Prostate gland (tissue), 2 donors: Measurements from ENCODE around the gene PWWP2B.

Experiments
- POLR2A ChIP-seq: fragments of 450-650 bp; IDR thresholded peaks from one replicate; pipeline ENCODE4 v1.6.1; 2016; ENCODE audit warnings: antibody characterized with exemption, mild to moderate bottlenecking
- POLR2AphosphoS5 ChIP-seq: sonication (generic); formaldehyde crosslinking; IDR thresholded peaks from one replicate; pipeline ENCODE4 v1.6.1; 2017; ENCODE audit warnings: antibody characterized with exemption
- TF ChIP-seq, protein P1 (sequence below), 4 experiments: fragments of 200-600 bp in 2 of 4; fragments of 450-650 bp in 2 of 4; sonication (generic) in 2 of 4; IDR thresholded peaks; 1 replicate in 3 of 4; 2 replicates in 1 of 4; pipeline ENCODE4 v1.5.1; 2016 to 2019; ENCODE audit warnings: antibody characterized with exemption in 4 of 4, mild to moderate bottlenecking in 2 of 4, moderate library complexity in 2 of 4

DNA sequence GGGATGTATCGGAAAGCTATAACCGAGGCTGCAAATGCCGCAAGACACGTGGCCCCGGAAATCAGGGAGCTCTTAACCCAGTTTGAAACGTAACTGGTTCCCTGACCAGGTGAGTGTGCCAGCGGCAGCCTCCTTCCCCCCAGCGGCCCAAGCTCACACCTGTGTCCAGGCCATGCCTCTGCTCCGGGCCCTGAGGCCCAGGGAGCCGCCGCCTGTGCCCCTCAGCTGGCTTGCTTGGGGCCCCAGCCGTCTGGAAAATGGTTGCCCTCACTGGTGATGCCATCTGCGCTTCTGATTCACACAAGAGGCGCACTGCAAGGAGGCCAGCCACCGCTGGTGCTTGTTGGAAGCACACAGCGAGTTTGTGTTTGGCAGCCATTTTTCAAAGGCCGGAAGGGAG, 9.2 kb downstream of the PWWP2B start:
- TF ChIP-seq, protein P1, sequence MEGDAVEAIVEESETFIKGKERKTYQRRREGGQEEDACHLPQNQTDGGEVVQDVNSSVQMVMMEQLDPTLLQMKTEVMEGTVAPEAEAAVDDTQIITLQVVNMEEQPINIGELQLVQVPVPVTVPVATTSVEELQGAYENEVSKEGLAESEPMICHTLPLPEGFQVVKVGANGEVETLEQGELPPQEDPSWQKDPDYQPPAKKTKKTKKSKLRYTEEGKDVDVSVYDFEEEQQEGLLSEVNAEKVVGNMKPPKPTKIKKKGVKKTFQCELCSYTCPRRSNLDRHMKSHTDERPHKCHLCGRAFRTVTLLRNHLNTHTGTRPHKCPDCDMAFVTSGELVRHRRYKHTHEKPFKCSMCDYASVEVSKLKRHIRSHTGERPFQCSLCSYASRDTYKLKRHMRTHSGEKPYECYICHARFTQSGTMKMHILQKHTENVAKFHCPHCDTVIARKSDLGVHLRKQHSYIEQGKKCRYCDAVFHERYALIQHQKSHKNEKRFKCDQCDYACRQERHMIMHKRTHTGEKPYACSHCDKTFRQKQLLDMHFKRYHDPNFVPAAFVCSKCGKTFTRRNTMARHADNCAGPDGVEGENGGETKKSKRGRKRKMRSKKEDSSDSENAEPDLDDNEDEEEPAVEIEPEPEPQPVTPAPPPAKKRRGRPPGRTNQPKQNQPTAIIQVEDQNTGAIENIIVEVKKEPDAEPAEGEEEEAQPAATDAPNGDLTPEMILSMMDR (IDR thresholded peaks at IDR 0.05), result no peak
- no peak for TF ChIP-seq POLR2AphosphoS5
- TF ChIP-seq POLR2A, result no peak
